GM18870 (cell line): ENCODE results near the gene PXT1.
A peak's percentile ranks its signal among the peaks of the same experiment; 100 is the strongest.
"Not testable (repeated sequence)": the region's sequence is repeated elsewhere in the genome, so short reads cannot be mapped to it uniquely, and the experiment has no call there.

Source experiments
- ATAC-seq: cut with Tn5 transposase; IDR thresholded peaks from one replicate; pipeline ENCODE4 v1.9.1; 2021; ENCODE audit warnings: moderate library complexity; ENCODE audit not compliant: unreplicated experiment

PXT1 gene

DNA sequence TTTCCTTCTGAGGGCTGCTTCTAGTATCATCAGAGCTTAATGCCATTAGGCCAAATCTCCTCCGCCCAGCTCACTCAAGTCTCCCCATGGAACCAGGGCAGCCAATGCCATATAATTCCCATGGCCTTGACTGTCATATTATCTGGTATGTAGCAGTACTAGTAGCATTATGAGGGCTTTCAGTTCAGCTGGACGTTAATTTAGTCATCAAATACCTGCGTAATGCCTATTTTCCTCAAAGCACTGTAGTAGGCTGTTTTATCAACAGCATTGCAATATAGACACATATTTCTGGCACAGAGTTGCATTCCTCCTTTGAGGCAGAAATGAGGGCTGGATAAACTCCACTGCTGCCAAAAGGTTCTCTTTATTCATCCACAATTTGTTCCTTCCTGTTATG, 1.8 kb upstream of the PXT1 start:
- no peak for ATAC-seq

DNA sequence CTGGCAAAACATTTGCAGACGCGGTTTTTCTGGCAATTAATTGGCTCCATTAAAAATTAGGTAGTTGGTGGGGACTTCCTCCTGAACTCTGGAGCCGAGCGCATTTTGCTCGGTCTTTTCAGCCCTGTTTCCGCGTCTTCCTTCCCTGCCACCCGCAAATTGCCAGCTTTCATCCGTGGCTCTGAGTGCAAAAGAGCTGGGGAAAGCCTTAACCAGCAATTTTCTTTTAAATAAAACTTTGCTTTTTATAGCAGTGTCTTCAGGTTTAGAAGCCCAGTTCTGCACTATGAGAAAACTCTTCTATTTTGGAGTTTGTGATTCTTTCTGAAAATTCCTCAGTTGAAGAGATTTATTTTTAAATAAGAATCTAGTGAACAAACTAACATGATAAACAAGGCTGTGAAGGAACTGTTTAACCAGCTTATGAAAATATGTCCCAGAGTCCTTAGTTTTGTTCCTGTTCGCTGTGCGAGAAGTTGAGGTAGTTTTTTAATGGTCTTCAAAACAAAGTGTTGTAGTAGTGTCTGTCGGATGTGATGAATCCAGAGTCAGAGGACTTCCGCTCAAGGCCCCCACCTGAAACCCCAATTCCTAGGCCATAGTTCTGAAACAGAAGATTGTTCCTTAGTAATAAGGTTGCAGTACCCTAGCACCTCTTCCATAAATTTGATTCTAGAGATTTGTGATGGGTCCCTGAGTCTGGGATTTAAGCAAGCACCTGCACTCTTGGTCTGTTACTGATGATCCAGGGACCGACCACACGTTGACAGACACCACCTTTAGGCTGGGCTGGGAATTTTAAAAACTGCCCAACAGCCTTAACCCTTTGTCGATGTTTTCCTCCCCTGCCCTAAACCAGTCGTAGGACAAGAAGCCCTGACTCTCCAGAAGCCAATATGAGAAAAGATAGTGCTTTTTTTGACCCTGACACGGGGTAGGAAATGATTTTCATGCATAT, 1.1 kb upstream of the PXT1 start:
- no peak for ATAC-seq

DNA sequence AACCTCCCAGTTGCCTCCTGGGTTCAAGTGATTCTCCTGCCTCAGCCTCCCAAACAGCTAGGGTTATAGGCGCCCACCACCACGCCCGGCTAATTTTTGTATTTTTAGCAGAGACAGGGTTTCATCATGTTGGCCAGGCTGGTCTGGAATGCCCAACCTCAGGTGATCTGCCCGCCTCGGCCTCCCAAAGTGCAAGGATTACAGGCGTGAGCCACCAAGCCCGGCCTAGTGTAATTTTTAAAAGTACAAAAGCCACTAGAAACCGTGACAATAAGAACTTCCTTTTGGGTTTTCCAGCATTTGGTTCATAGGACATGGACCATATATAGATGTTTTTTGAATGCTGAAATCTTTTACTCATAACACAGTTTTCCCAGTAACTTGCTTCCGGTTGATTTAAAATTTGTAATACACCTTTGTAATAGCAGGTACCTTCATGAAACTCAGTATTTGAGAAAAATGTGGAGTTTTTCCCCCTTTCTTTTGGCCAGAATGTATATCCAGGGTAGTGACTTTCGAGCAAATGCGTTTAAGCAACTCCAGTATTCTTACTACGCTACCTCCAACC, 467 bp downstream of the PXT1 start:
- ATAC-seq: no peak

DNA sequence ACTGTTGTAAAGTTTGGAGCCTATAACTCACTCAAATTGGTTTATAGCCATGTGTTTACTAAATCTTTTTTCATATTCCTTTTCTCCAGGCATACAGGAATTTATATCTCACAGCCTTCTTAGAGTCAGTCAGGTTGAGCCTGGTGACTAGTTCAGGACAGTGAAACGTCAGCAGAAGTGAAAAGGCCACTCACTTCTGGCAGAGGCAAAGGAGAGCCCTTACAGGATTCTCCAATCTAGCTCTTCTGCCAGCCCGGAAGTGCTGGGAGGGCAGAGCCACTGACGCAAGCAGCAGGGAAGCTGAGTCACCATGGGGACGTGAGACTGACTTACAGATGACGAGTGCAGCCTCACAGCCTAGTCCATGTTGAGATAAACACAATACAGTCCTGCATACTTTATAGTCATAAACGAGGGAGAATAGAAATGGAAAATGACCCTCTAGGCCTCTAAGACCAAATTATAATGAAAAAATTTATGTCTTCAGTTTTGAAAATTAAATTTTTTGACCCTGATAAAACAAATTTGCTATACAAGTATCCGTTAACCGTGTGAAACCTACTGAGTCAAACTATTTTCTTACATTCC, 1.3 kb downstream of the PXT1 start:
- ATAC-seq: peak; percentile 70

- ATAC-seq: no peak
Observed at GRCh38 chr6:36436466-36436865, 6.2 kb downstream of the PXT1 start.

- no peak for ATAC-seq
Observed at GRCh38 chr6:36432151-36432671, 10.4 kb downstream of the PXT1 start.

DNA sequence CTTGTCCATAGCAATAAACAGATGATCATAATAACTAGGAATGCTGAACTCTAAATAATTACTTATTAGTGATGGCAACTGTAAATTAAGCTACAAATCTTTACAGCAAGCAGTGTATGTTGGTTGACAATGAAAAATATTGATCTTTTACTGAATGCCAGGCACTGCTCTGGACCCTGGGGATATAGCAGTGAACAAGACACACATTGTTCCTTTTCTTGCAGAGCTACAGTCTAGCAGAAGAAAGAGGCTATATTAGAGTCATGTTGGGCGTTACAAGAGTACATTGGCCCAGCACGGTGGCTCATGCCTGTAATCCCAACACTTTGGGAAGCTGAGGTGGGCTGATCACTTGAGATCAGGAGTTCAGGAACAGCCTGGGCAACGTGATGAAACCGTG, 11.5 kb downstream of the PXT1 start:
- ATAC-seq: no peak

GRCh38 chr6:36430351-36430750, 12.3 kb downstream of the PXT1 start:
- no peak for ATAC-seq

GRCh38 chr6:36428911-36429310, 13.7 kb downstream of the PXT1 start:
- no peak for ATAC-seq

GRCh38 chr6:36426622-36427021, 16.0 kb downstream of the PXT1 start:
- ATAC-seq: no peak

DNA sequence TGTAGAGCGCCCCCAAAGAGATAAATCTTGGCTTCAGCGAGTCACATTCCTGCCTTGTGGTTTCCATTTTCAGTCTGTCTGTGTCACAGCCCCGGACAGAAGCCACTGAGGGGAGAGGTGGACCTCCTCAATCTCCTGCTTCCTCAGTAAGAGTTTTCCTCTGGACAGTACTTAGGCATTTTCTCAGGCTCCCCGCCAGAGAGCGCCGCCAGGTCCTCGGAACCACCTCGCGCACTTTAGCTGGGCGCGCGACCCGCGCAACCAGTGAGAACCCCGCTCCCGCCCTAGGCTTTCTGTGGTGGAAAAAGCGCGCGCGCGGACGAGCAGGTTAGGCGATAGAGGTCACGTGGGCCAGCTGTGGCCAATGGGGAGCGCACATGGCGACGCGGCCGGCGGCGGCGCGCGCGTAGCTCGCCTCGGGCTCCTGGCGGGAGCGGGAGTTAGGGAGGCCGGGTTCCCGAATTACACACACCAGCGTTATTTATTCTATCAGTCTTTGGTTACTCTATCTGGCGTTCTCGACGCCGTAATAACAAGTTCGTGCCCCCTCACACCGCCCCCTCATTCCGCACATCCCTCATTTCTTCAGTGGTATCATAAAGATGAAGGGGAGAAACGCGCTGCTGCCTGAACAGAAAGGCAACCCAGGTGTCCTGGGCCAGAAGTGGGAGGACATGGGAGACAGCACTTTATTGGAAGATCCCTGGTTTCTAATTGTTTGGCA, 19.4 kb downstream of the PXT1 start:
- peak; percentile 76 for ATAC-seq

GRCh38 chr6:36422714-36423100, 19.9 kb downstream of the PXT1 start:
- no peak for ATAC-seq

- no peak for ATAC-seq
Observed at GRCh38 chr6:36419310-36419709, 23.3 kb downstream of the PXT1 start.

DNA sequence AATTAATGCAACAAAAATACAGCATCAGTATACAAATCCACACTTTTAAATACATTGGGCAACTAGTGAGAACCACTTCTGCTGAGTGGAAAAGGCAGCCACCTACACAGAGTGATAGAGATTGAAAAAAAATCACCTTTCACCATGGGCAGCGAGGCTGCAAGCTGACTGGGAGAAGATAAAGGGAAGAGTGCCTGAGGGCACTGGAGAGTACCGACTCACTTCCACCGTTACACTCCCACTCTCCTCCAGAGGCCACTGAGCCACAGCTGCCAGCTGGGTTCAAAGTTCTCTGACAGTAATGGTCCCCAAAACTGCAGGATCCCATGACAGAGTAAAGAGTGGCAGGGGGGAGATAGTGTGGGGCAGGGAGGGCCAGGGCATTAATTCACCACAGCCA, 24.1 kb downstream of the PXT1 start:
- ATAC-seq: no peak

- no peak for ATAC-seq
Observed at GRCh38 chr6:36414481-36414880, 28.2 kb downstream of the PXT1 start.

DNA sequence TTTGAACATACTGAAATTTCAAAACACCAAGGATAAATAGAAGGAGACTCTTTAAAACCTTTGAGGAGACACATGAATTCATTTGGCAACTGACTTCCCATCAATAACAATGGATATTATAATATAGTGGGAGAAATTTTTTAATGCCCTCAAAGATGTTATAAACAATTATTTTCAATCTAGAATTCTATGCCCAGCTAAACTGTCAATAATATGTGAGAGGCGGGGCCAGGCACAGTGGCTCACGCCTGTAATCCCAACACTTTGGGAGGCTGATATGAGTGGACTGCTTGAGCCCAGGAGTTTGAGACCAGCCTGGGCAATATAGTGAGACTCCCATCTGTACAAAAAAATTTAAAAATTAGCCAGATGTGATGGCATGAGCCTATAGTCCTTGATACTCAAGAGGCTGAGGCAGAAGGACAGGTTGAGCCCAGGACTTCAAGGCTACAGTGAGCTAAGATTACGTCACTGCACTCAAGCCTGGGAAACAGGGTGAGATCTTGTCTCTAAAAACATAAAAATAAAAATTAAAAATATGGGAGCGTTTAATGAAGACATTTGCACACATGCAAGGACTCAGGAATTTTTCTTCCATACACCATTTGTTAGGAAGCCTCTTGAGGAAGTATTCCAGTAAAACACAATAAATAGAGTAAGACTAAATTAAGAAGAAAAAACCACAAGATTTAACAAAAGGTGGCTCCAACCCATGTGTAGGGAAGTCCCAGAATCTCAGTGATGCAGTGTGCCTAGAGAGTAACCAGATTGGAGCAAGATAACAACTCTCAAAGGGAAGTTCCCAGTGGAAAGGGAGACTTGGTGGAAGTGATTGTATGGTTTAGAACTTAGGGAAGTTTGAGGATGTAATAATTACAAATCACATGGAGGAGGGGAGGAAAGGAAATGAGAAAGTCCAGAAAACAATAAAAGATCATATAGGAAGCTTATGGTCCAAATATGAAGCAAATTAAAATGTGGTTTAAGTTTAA, 28.9 kb downstream of the PXT1 start:
- ATAC-seq: no peak

- not testable (repeated sequence) for ATAC-seq
Observed at GRCh38 chr6:36409718-36410117, 32.9 kb downstream of the PXT1 start.

DNA sequence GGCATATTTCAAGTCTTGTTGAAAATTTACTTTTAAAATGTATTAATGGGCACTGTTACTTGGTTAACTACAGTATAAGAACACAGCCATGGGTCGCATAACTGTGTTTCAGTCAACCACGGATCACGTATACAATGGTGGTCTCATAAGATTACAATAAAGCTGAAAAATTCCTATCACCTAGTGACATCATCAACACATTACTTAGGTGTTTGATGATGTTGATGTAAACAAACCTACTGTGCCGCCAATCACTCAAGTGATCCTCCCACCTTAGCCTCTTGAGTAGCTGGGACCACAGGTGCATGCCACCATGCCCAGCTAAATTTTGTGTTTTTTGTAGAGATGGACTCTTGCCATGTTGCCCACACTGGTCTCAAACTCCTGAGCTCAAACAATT, 38.5 kb downstream of the PXT1 start:
- no peak for ATAC-seq

DNA sequence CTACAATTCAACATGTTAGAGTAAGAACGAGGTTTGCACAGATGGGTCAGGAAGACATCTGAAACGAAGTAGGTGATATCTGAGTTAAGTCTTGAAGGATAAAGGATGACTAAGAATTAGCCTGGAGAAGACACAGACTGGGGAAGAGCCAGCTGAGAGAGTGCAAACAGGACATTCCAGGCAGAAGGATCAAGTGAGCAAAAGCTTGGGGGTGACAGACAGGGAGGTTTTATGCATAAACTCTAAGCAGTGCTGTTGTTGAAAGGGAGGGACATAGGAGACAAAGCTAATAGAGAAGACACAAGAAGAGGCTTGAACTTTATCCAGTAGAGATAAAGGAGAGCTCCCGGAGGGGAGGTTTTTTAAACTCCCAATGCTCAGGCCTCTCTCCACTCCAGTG, 40.2 kb downstream of the PXT1 start:
- ATAC-seq: no peak

DNA sequence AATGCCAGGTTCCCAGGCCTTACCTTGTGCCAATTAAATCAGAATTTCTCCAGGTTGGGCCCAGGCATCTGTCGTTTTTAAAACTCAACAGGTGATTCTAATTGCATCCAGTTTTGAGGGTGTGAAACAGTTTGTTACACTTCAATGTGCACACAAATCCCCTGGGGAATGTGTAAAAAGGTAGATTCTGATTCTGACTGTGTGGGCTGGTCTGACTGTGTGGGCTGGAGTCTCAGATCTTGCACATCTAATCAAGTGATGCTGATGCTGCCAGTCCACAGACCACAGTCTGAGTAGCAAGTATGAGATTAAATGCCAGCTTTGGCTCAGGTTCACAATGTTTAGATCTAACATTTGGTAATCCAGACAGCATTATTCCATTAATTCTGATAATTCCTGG, 42.7 kb downstream of the PXT1 start:
- no peak for ATAC-seq
